GM19455 (cell line): ENCODE measurements around the gene PTPRO.

ENCODE experiments used
- ATAC-seq: cut with Tn5 transposase; IDR thresholded peaks from one replicate; pipeline ENCODE4 v1.9.1; 2021; ENCODE audit not compliant: unreplicated experiment

PTPRO gene

GRCh38 chr12:15634010-15634683 is 311.8 kb downstream of the PTPRO start:
- ATAC-seq = no peak

- no peak for ATAC-seq
Observed at GRCh38 chr12:15636060-15636890, 314.0 kb downstream of the PTPRO start.

- no peak for ATAC-seq
Observed at GRCh38 chr12:15638231-15638630, 315.9 kb downstream of the PTPRO start.

GRCh38 chr12:15644700-15645099 is 322.4 kb downstream of the PTPRO start:
- ATAC-seq = no peak

DNA sequence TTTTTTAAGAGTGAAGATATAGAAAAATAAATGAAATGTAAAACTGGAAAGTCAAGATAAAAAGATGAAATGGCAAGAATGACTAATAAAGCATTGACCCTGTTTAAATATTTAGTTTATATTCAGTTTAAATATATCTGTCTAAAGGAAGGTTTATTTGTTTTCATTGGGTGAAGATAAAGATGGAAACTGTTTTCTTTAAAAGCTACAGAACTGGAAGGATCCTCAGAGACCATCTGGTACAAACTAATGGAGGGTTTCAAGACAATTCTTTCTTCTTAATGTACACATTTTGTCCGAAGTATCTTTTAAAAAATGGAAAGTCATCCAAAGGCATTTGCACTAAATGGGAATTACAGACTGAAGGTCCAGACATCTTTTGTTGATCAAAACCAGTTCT is 324.3 kb downstream of the PTPRO start:
- no peak for ATAC-seq
